ENCODE data around the gene PTGFR.
A peak's percentile ranks its signal among the peaks of the same experiment; 100 is the strongest.

The PTGFR gene

GRCh38 chr1:78549331-78549730 is 58.6 kb downstream of the PTGFR start:
- no peak for TF ChIP-seq CTCF (IDR thresholded peaks at IDR 0.05; ENCODE audit: low read length, missing control alignments)
- no peak overlapping the region for H3K4me3 ChIP-seq (replicated peaks; ENCODE audit: low read depth, low read length)
- DNase-seq (ENCODE audit: low read depth): no peak

GRCh38 chr1:78549891-78550290 is 59.1 kb downstream of the PTGFR start:
- DNase-seq (ENCODE audit: low read depth): no peak
- no peak overlapping the region for H3K4me3 ChIP-seq (replicated peaks; ENCODE audit: low read depth, low read length)
- no peak for TF ChIP-seq CTCF (IDR thresholded peaks at IDR 0.05; ENCODE audit: low read length, missing control alignments)

- peak; percentile 11 for DNase-seq (ENCODE audit: low read depth)
- no peak overlapping the region for H3K4me3 ChIP-seq (replicated peaks; ENCODE audit: low read depth, low read length)
- TF ChIP-seq CTCF (IDR thresholded peaks at IDR 0.05; ENCODE audit: low read length, missing control alignments): no peak
Observed at GRCh38 chr1:78553859-78554258, 63.1 kb downstream of the PTGFR start.

- no peak for DNase-seq (ENCODE audit: low read depth)
- H3K4me3 ChIP-seq (replicated peaks; ENCODE audit: low read depth, low read length): no peak overlapping the region
- no peak for TF ChIP-seq CTCF (IDR thresholded peaks at IDR 0.05; ENCODE audit: low read length, missing control alignments)
Observed at GRCh38 chr1:78554840-78555239, 64.1 kb downstream of the PTGFR start.

GRCh38 chr1:78559680-78560079 is 68.9 kb downstream of the PTGFR start:
- DNase-seq (ENCODE audit: low read depth): no peak
- no peak for TF ChIP-seq CTCF (IDR thresholded peaks at IDR 0.05; ENCODE audit: low read length, missing control alignments)
- no peak overlapping the region for H3K4me3 ChIP-seq (replicated peaks; ENCODE audit: low read depth, low read length)

- DNase-seq (ENCODE audit: low read depth): no peak
- no peak for TF ChIP-seq CTCF (IDR thresholded peaks at IDR 0.05; ENCODE audit: low read length, missing control alignments)
- H3K4me3 ChIP-seq (replicated peaks; ENCODE audit: low read depth, low read length): no peak overlapping the region
Observed at GRCh38 chr1:78560811-78561210, 70.0 kb downstream of the PTGFR start.

GRCh38 chr1:78561856-78562255 is 71.1 kb downstream of the PTGFR start:
- no peak for DNase-seq (ENCODE audit: low read depth)
- H3K4me3 ChIP-seq (replicated peaks; ENCODE audit: low read depth, low read length): no peak overlapping the region
- TF ChIP-seq CTCF (IDR thresholded peaks at IDR 0.05; ENCODE audit: low read length, missing control alignments): no peak
